Measurements from ENCODE around the gene PRLH.

PRLH gene

DNA sequence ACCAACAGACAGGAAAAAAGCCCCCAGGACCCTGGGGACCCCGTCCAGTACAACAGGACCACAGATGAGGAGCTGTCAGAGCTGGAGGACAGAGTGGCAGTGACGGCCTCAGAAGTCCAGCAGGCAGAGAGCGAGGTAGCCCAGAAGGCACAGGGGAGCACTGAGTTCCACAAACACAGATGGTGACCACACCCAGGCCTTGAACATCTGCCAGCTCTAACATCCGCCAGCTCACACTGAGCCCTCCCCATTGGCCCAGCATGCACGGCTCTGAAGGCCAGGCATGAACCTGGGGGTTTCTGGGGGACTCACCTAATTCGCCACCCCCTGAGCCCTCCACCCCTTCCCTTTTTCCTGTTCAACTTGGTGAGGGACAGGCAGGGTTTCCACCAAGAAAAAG lies 25.6 kb upstream of the PRLH start:
- no peaks in the 10 kb centered on the region for H3K36me3 ChIP-seq (ENCODE audit: insufficient read depth, low read depth, low read length)
- H3K9ac ChIP-seq (ENCODE audit: low read depth, low read length) = no peak overlapping the region
- H3K27me3 ChIP-seq (ENCODE audit: insufficient read depth, low read length) = no peaks in the 10 kb centered on the region
- H3K9me3 ChIP-seq (ENCODE audit: insufficient read depth, low read depth, low read length) = no peaks in the 10 kb centered on the region
- no peak overlapping the region for H3K4me3 ChIP-seq (ENCODE audit: low read length)
- no peaks in the 10 kb centered on the region for H3K4me1 ChIP-seq (ENCODE audit: insufficient read depth, low read length)
- no peak overlapping the region for H3K27ac ChIP-seq (ENCODE audit: low read length)

DNA sequence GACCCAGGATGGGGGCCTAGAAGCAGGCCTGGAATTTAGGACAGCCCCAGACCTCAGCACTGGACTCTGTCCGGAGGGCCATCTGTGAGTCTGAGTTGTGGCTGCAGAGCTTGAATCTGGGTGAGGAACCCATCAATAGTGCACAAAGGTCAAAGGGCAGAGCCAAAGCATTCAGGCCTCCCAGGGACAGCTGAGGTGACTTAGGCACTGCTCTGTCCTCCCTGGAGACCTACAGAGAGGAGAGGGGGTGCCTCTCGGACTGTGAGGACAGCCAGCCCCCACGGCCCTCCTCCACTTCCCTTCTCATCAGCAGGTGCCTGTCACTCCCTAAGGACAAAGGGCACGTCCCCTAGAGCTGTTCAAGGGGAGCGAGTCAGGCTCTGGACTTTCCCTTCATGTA lies 25.1 kb upstream of the PRLH start:
- Histone ChIP-seq H3K27me3 (ENCODE audit: insufficient read depth, low read length) (no peaks in the 10 kb centered on the region), H3K9ac (ENCODE audit: low read depth, low read length) (no peak overlapping the region; the same call in 1 of the 2 replicates), H3K9me3 (ENCODE audit: insufficient read depth, low read depth, low read length) (no peaks in the 10 kb centered on the region), H3K27ac (ENCODE audit: low read length) (no peak overlapping the region), H3K36me3 (ENCODE audit: insufficient read depth, low read depth, low read length) (no peaks in the 10 kb centered on the region), H3K4me1 (ENCODE audit: insufficient read depth, low read length) (no peaks in the 10 kb centered on the region), H3K4me3 (ENCODE audit: low read length) (no peak overlapping the region)

DNA sequence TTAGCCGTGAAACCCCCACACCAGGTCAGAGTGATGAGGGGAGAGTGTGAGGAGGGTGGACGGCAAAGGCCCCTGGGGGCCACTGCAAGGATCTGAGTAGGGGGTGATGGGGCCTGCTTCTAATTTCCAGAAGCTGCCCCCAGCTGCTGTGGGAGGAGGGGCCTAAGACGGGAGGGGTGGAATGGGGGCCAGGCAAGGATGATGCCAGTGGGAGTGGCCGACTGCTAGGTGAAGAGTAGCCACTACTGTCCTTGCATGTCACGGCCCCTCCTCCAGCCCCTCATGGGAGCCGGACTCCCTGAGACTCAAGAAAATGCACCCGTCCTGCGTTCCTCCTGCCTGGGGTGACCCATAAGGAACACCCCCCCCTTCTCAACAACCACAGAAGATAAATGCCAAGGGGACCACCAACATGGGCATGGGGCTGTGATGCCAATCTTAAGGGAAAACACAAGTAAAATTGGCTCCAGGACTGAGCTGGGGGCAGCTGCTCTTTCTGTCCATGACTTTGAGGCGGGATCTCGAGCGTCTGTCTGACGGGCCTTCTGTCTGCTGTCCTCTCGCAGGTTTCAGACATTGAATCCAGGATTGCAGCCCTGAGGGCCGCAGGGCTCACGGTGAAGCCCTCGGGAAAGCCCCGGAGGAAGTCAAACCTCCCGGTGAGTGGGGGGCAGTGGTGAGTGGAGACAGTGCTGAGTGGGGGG lies 24.2 kb upstream of the PRLH start:
- no peaks in the 10 kb centered on the region for H3K36me3 ChIP-seq (ENCODE audit: insufficient read depth, low read depth, low read length)
- H3K27me3 ChIP-seq (ENCODE audit: insufficient read depth, low read length) = no peaks in the 10 kb centered on the region
- H3K27ac ChIP-seq (ENCODE audit: low read length) = no peak overlapping the region
- no peak overlapping the region for H3K9ac ChIP-seq (ENCODE audit: low read depth, low read length)
- H3K4me3 ChIP-seq (ENCODE audit: low read length) = no peak overlapping the region
- H3K4me1 ChIP-seq (ENCODE audit: insufficient read depth, low read length) = no peaks in the 10 kb centered on the region
- no peaks in the 10 kb centered on the region for H3K9me3 ChIP-seq (ENCODE audit: insufficient read depth, low read depth, low read length)

DNA sequence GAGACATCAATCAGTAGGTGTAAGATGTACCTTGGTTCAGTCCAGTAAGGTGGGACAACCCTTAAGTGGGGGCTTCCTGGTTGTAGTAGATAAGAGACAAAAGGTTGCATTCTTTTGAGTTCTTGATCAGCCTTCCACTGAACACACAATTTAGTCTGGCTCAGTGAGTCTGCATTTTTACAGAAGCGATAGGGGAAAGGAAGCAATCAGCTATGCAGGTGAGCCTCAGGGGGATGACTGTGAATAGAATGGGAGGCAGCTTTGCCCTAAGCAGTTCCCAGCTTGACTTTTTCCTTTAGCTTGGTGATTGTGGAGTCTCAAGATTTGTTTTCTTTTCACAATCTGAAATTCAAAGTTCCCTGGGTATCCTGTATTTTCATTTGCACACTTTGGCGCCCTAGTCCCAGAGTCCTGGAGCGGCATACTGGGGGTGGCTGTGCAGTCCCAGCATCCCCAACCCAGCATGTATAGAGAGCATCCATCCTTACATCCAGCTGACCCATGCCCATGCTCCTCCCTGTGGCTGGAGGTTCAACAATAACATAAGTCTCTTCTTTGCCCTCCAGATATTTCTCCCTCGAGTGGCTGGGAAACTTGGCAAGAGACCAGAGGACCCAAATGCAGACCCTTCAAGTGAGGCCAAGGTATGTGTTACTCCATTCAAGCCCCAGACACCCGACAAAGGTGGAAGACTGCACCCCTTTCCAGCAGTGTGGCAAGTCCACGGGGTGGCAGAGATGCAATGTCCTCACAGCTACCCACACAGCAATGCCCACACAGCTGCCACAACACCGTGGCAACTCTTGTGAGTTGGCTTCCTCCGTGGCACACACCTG lies 20.1 kb upstream of the PRLH start:
- Histone ChIP-seq H3K4me3 (ENCODE audit: low read length) (no peak overlapping the region), H3K9ac (ENCODE audit: low read depth, low read length) (no peak overlapping the region), H3K9me3 (ENCODE audit: insufficient read depth, low read depth, low read length) (no peaks in the 10 kb centered on the region), H3K4me1 (ENCODE audit: insufficient read depth, low read length) (no peaks in the 10 kb centered on the region), H3K36me3 (ENCODE audit: insufficient read depth, low read depth, low read length) (no peaks in the 10 kb centered on the region), H3K27me3 (ENCODE audit: insufficient read depth, low read length) (no peaks in the 10 kb centered on the region), H3K27ac (ENCODE audit: low read length) (no peak overlapping the region)

DNA sequence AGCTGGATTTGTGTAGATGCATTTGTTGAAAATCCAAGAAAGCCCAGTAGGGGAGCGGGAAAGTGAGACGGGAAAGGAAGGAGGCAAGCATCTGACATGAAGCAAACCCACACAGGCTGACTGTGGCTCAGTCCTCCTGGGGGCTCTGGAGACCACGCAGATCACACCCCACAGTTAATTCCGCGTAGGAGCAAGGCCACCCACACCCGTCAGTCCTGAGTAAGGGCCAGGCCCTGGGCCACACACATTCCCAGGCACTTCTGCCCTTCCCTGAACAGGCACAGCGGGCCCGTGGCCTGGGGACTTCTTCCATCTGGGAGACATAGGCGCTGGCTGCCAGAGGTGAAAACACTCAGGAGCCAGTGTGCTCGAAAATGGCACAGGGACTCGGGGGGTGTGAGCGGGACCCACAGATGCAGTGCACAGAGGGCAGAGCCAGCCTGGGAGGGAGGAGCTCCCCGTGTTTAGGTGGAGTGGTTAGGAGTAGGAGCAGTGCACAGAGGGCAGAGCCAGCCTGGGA lies 19.4 kb upstream of the PRLH start:
- Histone ChIP-seq H3K9me3 (ENCODE audit: insufficient read depth, low read depth, low read length) (no peaks in the 10 kb centered on the region), H3K27me3 (ENCODE audit: insufficient read depth, low read length) (no peaks in the 10 kb centered on the region), H3K27ac (ENCODE audit: low read length) (no peak overlapping the region), H3K4me1 (ENCODE audit: insufficient read depth, low read length) (no peaks in the 10 kb centered on the region), H3K9ac (ENCODE audit: low read depth, low read length) (no peak overlapping the region), H3K4me3 (ENCODE audit: low read length) (no peak overlapping the region), H3K36me3 (ENCODE audit: insufficient read depth, low read depth, low read length) (no peaks in the 10 kb centered on the region)

DNA sequence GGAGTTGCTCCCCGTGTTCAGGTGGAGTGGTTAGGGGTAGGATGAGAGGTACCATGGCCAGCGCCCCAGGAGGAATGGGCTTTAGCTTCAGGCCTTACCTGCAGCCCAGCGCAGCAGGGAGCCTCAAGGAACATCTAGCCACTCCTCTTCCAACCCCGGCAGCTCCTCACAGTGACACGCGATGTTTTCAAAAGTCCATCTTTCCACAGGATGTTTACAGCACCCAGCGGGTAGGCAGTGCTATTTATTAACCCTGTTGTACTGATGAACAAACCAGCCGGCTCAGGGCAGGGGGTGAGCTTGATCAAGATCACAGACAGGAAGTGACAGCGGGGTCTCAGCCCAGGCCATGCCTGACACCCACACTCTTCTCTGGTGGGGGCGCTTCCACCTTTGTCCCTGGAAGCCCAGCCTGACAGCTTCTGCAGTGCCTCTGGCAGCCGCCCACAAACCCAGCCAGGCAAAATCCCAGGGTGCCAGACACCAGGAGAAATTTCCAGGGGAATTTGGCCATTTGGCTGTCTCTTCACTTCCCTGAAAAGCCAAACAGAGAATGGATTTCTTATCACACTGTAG lies 18.4 kb upstream of the PRLH start:
- H3K27me3 ChIP-seq (ENCODE audit: insufficient read depth, low read length) = no peaks in the 10 kb centered on the region

DNA sequence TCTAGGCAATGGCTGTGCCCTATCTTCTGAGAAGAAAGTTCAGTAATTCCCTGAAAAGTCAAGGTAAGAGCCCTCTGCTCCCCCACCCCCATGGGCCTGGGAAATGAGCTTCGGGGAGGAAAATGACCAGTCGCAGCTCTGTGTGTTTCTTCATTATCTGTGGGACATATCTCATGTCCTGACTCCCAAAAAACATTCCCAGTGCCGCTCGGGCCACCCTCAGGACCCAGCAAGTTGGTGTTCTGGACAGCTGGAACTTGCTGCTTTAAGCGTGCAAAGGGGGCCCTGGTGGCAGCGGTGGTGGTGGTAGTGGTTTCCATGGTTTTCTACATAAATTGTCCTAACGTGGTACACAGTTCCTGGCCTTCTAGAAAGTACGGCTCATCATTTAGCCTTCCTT lies 17.2 kb upstream of the PRLH start:
- Histone ChIP-seq H3K36me3 (ENCODE audit: insufficient read depth, low read depth, low read length) (no peaks in the 10 kb centered on the region), H3K27me3 (ENCODE audit: insufficient read depth, low read length) (no peaks in the 10 kb centered on the region), H3K4me3 (ENCODE audit: low read length) (no peak overlapping the region), H3K9ac (ENCODE audit: low read depth, low read length) (no peak overlapping the region), H3K4me1 (ENCODE audit: insufficient read depth, low read length) (no peaks in the 10 kb centered on the region), H3K27ac (ENCODE audit: low read length) (no peak overlapping the region), H3K9me3 (ENCODE audit: insufficient read depth, low read depth, low read length) (no peaks in the 10 kb centered on the region)

More for the DNA sequence above, 18.4 kb upstream of the PRLH start:
- H3K4me1 ChIP-seq (ENCODE audit: insufficient read depth, low read length) = no peaks in the 10 kb centered on the region
- H3K9me3 ChIP-seq (ENCODE audit: insufficient read depth, low read depth, low read length) = no peaks in the 10 kb centered on the region
- no peaks in the 10 kb centered on the region for H3K36me3 ChIP-seq (ENCODE audit: insufficient read depth, low read depth, low read length)
- H3K27ac ChIP-seq (ENCODE audit: low read length) = no peak overlapping the region
- H3K4me3 ChIP-seq (ENCODE audit: low read length) = no peak overlapping the region
- H3K9ac ChIP-seq (ENCODE audit: low read depth, low read length) = no peak overlapping the region

DNA sequence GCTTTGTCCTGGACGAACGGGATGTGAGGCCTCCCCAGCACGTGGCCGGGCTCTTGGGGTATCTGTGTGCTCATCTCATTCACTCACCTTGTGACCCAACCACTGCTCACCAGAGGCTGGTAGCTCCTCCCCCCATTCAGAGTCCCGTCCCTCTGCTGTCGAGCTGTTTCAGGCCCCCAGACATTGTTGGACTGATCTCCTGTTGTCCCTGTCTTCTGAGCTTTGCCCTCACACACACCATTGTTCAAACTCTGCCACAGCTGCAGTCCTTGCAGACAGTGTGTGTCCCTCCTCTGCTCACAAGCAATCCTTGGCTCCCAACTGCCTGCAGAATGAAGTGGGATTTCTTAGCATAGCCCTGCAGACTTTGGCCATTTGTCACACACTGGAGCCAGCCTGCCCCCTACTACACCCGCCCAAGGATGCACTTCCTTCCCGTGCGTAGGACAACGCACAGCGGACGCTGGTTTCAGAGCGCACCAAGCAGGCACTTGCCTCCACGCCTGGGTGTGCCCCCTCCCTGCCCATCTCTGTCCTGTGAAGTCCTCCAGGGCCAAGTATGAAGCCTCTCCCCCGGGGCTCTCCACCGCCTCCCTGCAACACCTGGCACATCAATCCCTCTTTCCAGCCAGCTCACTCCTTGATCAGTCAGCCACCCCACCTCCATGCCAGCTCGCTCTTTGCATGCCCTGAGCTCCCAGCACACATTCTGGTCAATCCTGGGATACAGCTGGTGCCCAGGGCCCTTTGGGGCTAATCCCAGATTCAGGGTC lies 16.5 kb upstream of the PRLH start:
- Histone ChIP-seq H3K4me3 (ENCODE audit: low read length) (no peak overlapping the region), H3K9me3 (ENCODE audit: insufficient read depth, low read depth, low read length) (no peaks in the 10 kb centered on the region), H3K4me1 (ENCODE audit: insufficient read depth, low read length) (no peaks in the 10 kb centered on the region), H3K27ac (ENCODE audit: low read length) (no peak overlapping the region), H3K9ac (ENCODE audit: low read depth, low read length) (no peak overlapping the region), H3K36me3 (ENCODE audit: insufficient read depth, low read depth, low read length) (no peaks in the 10 kb centered on the region), H3K27me3 (ENCODE audit: insufficient read depth, low read length) (no peaks in the 10 kb centered on the region)

DNA sequence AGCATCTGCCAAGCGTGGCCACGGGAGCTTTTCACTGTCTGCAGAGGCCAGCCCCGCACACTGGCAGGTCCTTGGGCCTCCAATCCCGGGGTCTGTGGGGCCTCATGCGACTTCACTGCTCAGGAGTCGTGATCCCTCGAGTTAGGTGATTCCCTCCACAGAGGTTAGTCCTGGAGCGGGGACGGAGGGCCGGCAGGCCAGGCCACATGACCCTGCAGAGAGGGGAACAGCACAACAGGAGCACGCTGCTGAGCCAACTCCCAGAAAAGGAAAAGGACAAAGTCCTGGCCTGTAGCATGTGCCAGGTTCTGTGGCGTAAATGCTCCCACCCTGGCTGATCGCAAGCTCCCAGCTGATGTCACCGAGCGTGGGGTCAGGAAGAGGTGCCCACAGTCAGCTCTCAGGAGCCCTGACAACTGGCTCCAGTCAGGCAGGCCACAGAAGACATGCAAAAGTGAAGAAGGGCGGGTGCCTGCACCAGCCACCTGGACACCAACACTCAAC lies 15.3 kb upstream of the PRLH start:
- H3K36me3 ChIP-seq (ENCODE audit: insufficient read depth, low read depth, low read length) = no peaks in the 10 kb centered on the region
- H3K27me3 ChIP-seq (ENCODE audit: insufficient read depth, low read length) = no peaks in the 10 kb centered on the region
- no peaks in the 10 kb centered on the region for H3K4me1 ChIP-seq (ENCODE audit: insufficient read depth, low read length)
- H3K27ac ChIP-seq (ENCODE audit: low read length) = peak overlapping the region; percentile 11
- H3K4me3 ChIP-seq (ENCODE audit: low read length) = no peak overlapping the region
- no peak overlapping the region for H3K9ac ChIP-seq (ENCODE audit: low read depth, low read length)
- H3K9me3 ChIP-seq (ENCODE audit: insufficient read depth, low read depth, low read length) = peaks cover 7% of the 10 kb centered on the region

DNA sequence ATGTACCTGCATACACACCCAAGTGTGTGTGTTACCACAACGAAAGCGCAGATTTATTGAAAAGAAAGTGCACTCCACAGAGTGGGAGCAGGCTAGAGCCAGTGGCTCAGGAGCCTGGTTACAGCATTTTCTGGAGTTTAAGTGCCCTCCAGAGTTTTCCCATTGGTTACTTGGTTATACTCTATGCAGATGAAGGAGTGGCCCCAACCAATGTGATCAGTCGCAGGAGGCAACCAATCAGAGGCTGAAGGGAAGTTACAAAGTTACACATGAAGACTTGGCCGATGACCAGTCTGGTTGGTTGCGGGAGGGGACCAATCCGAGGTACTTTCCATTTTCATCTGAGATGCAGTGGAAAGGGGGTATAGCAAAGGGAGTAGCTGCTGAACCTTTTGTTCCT lies 13.5 kb upstream of the PRLH start:
- Histone ChIP-seq H3K9me3 (ENCODE audit: insufficient read depth, low read depth, low read length) (peaks cover 7% of the 10 kb centered on the region), H3K4me1 (ENCODE audit: insufficient read depth, low read length) (no peaks in the 10 kb centered on the region), H3K27me3 (ENCODE audit: insufficient read depth, low read length) (no peaks in the 10 kb centered on the region), H3K9ac (ENCODE audit: low read depth, low read length) (no peak overlapping the region; the same call in 1 of the 2 replicates), H3K27ac (ENCODE audit: low read length) (no peak overlapping the region), H3K4me3 (ENCODE audit: low read length) (no peak overlapping the region), H3K36me3 (ENCODE audit: insufficient read depth, low read depth, low read length) (no peaks in the 10 kb centered on the region)

DNA sequence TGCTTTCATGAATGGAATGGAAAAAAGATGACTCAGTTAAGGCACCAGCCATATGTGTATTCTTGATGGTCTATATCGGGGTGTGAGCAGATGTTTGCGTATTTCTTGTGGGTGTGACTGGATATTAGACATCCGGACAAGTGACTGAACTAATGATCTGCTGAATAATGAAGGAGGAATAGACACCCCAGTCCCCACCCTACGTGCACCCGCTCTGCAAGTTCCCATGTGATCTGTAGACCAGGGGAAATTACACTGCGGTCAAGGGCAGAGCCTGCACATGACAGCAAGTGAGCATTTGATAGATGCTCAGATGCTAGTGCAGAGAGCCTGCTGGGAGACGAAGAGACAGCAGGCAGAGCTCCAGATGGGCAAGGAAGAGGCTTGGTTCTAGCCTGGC lies 12.4 kb upstream of the PRLH start:
- Histone ChIP-seq H3K9me3 (ENCODE audit: insufficient read depth, low read depth, low read length) (peaks cover 7% of the 10 kb centered on the region), H3K27me3 (ENCODE audit: insufficient read depth, low read length) (no peaks in the 10 kb centered on the region), H3K4me1 (ENCODE audit: insufficient read depth, low read length) (no peaks in the 10 kb centered on the region), H3K27ac (ENCODE audit: low read length) (no peak overlapping the region), H3K9ac (ENCODE audit: low read depth, low read length) (no peak overlapping the region), H3K4me3 (ENCODE audit: low read length) (no peak overlapping the region), H3K36me3 (ENCODE audit: insufficient read depth, low read depth, low read length) (no peaks in the 10 kb centered on the region)

Data from iPS-20b (cell line).